ENCODE data around the gene RAB7B.

Gene RAB7B

DNA sequence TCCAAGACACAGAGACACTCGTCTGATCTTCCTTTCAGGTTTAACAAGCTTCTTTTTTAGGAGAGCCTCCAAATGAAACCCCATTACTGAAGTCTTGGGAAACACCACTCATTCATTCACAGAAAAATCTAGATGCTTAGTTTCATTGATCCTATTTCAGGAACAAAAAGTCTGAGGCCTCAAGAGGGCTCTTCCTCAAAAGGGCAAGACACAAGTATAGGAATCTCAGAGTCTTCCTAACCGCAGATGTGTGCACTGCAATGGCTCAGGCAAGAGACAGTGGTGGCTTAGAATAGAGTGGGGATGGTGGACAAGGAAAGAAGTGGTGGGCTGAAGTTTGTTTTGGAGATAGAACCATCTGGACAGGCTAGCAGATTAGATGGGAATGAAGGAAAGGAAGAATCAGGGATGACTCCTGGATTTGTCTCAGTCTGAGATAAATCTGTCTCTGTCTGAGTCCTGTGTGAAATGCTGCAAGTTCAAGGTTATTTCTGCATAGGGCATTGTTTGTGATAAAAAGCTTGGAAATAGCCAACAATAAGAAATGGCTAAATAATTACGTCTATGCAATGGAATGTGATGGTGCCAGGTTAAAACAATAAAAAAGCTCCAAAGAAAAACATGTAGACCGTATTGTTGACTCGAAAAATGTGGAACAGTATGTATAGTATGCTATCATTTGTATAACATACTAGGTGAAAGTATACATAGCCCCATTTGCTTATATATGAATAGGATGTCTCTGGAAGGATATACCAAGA is 29.4 kb upstream of the RAB7B start:
- TF ChIP-seq POLR2AphosphoS5 (IDR thresholded peaks at IDR 0.05; ENCODE audit: low read depth) (no peak), SPI1 (IDR thresholded peaks at IDR 0.05; ENCODE audit: borderline replicate concordance, low read depth) (0 out of 2 replicates have a peak, but pooled peaks have one; percentile 45)
- no peak overlapping the region for H3K4me3 ChIP-seq (replicated peaks; ENCODE audit: insufficient read depth, low read length)
- H3K27ac ChIP-seq (replicated peaks): no peak overlapping the region
- peak in 1 of 2 experiments; percentile 37 for DNase-seq (ENCODE audit: low read depth in 1 of 2, low spot score in 1 of 2)
- H3K27me3 ChIP-seq (ENCODE audit: insufficient read depth, poor library complexity, severe bottlenecking): no peaks in the 10 kb centered on the region

DNA sequence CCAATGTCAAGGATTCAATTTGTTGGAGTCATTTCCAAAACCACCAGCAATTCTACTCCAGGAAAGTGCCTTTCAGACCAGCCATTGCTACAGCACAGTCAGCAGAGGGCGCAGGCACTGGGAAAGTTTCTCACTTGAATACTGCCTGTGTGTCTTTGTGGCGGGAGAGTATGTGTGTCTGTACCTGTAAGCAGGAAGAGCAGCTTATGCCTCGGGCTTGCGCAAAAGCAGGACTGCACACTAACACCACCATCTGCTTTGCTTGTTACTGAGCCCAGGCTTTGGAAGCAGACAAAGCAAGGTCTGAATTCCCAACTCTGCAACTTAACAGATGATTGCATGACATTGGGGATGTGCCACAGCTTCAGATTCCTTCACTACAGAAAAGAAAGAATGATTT is 27.5 kb upstream of the RAB7B start:
- Histone ChIP-seq H3K27me3 (ENCODE audit: insufficient read depth, poor library complexity, severe bottlenecking) (no peaks in the 10 kb centered on the region), H3K27ac (replicated peaks) (peak overlapping the region; percentile 19; the same call in 1 of the 2 replicates), H3K4me3 (replicated peaks; ENCODE audit: insufficient read depth, low read length) (no peak overlapping the region)
- TF ChIP-seq, protein P1, sequence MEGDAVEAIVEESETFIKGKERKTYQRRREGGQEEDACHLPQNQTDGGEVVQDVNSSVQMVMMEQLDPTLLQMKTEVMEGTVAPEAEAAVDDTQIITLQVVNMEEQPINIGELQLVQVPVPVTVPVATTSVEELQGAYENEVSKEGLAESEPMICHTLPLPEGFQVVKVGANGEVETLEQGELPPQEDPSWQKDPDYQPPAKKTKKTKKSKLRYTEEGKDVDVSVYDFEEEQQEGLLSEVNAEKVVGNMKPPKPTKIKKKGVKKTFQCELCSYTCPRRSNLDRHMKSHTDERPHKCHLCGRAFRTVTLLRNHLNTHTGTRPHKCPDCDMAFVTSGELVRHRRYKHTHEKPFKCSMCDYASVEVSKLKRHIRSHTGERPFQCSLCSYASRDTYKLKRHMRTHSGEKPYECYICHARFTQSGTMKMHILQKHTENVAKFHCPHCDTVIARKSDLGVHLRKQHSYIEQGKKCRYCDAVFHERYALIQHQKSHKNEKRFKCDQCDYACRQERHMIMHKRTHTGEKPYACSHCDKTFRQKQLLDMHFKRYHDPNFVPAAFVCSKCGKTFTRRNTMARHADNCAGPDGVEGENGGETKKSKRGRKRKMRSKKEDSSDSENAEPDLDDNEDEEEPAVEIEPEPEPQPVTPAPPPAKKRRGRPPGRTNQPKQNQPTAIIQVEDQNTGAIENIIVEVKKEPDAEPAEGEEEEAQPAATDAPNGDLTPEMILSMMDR (IDR thresholded peaks at IDR 0.05; ENCODE audit: insufficient read depth, low read length): peak; percentile 90
- no peak for TF ChIP-seq POLR2AphosphoS5 (IDR thresholded peaks at IDR 0.05; ENCODE audit: low read depth)
- DNase-seq (ENCODE audit: low read depth in 1 of 2, low spot score in 1 of 2): peak; percentile 80 to 92

- no peak for DNase-seq (ENCODE audit: low read depth in 1 of 2, low spot score in 1 of 2)
- Histone ChIP-seq H3K27me3 (ENCODE audit: insufficient read depth, poor library complexity, severe bottlenecking) (no peaks in the 10 kb centered on the region), H3K4me3 (replicated peaks; ENCODE audit: insufficient read depth, low read length) (no peak overlapping the region), H3K27ac (replicated peaks) (peak overlapping the region; percentile 19; the same call in 1 of the 2 replicates)
- TF ChIP-seq POLR2AphosphoS5 (IDR thresholded peaks at IDR 0.05; ENCODE audit: low read depth) (no peak), GABPA (IDR thresholded peaks at IDR 0.05; ENCODE audit: low read depth) (no peak), SPI1 (IDR thresholded peaks at IDR 0.05; ENCODE audit: borderline replicate concordance, low read depth) (no peak), REST (IDR thresholded peaks at IDR 0.05; ENCODE audit: insufficient replicate concordance, low read depth) (no peak)
- TF ChIP-seq, protein P1 (IDR thresholded peaks at IDR 0.05; ENCODE audit: insufficient read depth, low read length): no peak
Measured at GRCh38 chr1:206030191-206030590, 27.0 kb upstream of the RAB7B start.

DNA sequence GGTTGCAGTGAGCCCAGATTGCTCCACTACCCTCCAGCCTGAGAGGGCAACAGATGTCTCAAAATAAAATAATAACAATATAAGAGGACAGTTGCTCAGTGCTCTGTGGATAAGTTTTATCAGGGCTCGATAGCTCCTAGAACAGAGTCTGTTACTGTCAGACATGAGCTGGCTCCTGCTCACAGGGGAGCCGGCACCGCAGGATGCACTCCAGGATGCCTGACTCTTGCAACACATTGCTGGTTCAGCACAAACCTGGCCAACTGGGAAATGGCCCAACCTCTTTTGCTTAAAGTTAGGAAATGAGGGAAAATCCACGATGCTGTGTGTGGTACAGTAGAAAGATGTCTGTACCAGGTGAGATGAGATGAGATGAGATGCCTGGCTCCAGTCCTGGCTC is 26.3 kb upstream of the RAB7B start:
- TF ChIP-seq SPI1 (IDR thresholded peaks at IDR 0.05; ENCODE audit: borderline replicate concordance, low read depth): no peak
- no peak for TF ChIP-seq POLR2AphosphoS5 (IDR thresholded peaks at IDR 0.05; ENCODE audit: low read depth)
- TF ChIP-seq, protein P1 (IDR thresholded peaks at IDR 0.05; ENCODE audit: insufficient read depth, low read length): no peak
- no peak for TF ChIP-seq REST (IDR thresholded peaks at IDR 0.05; ENCODE audit: insufficient replicate concordance, low read depth)
- TF ChIP-seq GABPA (IDR thresholded peaks at IDR 0.05; ENCODE audit: low read depth): no peak
- DNase-seq (ENCODE audit: low read depth in 1 of 2, low spot score in 1 of 2): no peak
- Histone ChIP-seq H3K4me3 (replicated peaks; ENCODE audit: insufficient read depth, low read length) (no peak overlapping the region), H3K27me3 (ENCODE audit: insufficient read depth, poor library complexity, severe bottlenecking) (no peaks in the 10 kb centered on the region), H3K27ac (replicated peaks) (no peak overlapping the region)

Measured in HL-60 (cell line).